ENCODE results near the gene NES. TPM values are rescaled to one million over a fixed set of nuclear protein-coding genes. Genes with fewer than 3 reads are reported as not detected.

NES gene
- total and polyA plus RNA-seq, 2 of the 8 experiments (the other 6 are each of a cell fraction or from before 2014, with no cell fraction given): 13.3 to 135 TPM

DNA sequence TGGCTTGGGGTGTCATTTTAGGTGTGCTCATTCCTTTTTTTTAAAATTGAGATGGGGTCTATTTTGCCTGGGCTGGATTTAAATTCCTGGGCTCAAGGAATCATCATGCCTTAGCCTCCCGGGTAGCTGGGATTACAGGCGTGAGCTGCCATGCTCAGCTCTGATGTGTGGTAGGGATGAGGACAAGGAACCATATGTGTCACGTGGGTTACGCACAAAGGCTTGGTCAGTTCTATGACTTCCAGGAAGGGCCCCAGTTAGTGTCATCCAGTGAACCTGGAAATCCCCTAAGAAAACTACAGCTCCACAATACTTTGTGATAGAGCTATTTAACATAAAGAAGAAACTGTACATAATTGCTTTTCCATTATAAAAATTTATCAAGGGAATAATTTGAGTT, 44.3 kb upstream of the NES start:
- no peak overlapping the region for H4K91ac ChIP-seq (replicated peaks; ENCODE audit: insufficient read length, low read length)
- no peak overlapping the region for H3K4me3 ChIP-seq (ENCODE audit: extremely low read depth in 1 of 4, insufficient read depth in 2 of 4, low read depth in 3 of 4, low read length in 4 of 4)
- no peak for DNase-seq (ENCODE audit: low read depth in 1 of 2, low spot score in 2 of 2)
- H3K23me2 ChIP-seq (ENCODE audit: low read depth, low read length): no peaks in the 10 kb centered on the region; the same call in 1 of the 2 replicates
- no peak overlapping the region for H3K9ac ChIP-seq (replicated peaks in 1 of 4; ENCODE audit: extremely low read depth in 1 of 4, low read depth in 3 of 4, low read length in 3 of 4)
- H3K4me2 ChIP-seq (ENCODE audit: insufficient read depth in 1 of 2, low read depth in 2 of 2, low read length in 2 of 2): no peak overlapping the region
- no peak overlapping the region for H3K27ac ChIP-seq (ENCODE audit: low read depth, low read length)
- H3K4me1 ChIP-seq (replicated peaks in 1 of 4; ENCODE audit: control insufficient read depth in 3 of 4, insufficient read depth in 4 of 4, low read length in 3 of 4): peaks cover 2 to 18% (median 14%) of the 10 kb centered on the region in 4 experiments; a peak in 6 of 7 replicates
- H2BK20ac ChIP-seq (ENCODE audit: low read length): no peak overlapping the region
- peaks cover 17 to 26% of the 10 kb centered on the region in 2 experiments for H4K20me1 ChIP-seq (replicated peaks in 1 of 2; ENCODE audit: control insufficient read depth in 1 of 2, insufficient read depth in 2 of 2, low read length in 2 of 2)
- no peaks in the 10 kb centered on the region for H3K27me3 ChIP-seq (replicated peaks in 1 of 4; ENCODE audit: control insufficient read depth in 3 of 4, extremely low read depth in 1 of 4, insufficient read depth in 3 of 4, low read length in 3 of 4)
- H4K5ac ChIP-seq (ENCODE audit: insufficient read length, low read depth, low read length): no peak overlapping the region
- no peak overlapping the region for H2AK5ac ChIP-seq (ENCODE audit: low read depth, low read length)
- H3K4ac ChIP-seq (replicated peaks; ENCODE audit: insufficient read length, low read depth, low read length): no peak overlapping the region
- H2BK5ac ChIP-seq (ENCODE audit: low read depth, low read length): no peak overlapping the region
- H2BK120ac ChIP-seq (replicated peaks; ENCODE audit: low read depth, low read length): no peak overlapping the region
- POLR2A ChIA-PET (ENCODE audit: partially characterized antibody): interaction anchor here (1.0 to 8.5 kb wide), 7 partner anchors 10 to 162 kb away, joined by 3 to 135 read pairs (median 4); partner anchors contain the start of gene MRPL24
- no peak overlapping the region for H2AFZ ChIP-seq (ENCODE audit: low read length)
- no peak overlapping the region for H2BK15ac ChIP-seq (ENCODE audit: low read length)
- CTCF ChIA-PET (ENCODE audit: partially characterized antibody): interaction anchor here (0.6 to 65.2 kb wide), 11 partner anchors 34 to 1831 kb away, joined by 3 to 4284 read pairs (median 3); partner anchors contain the start of genes CRABP2, NES and NTRK1
- no peak overlapping the region for H4K8ac ChIP-seq (ENCODE audit: extremely low read depth, insufficient read depth, low read length)
- 99% methylated on average over 4 of the region's 4 CpGs; no CpG with 5 or more reads in 1 of the 2 experiments for WGBS, 2 experiments (ENCODE audit: extremely low coverage in 1 of 2, insufficient coverage in 1 of 2, insufficient read length in 1 of 2, insufficient replicate concordance in 2 of 2, low coverage in 1 of 2, low lambda C conversion rate in 2 of 2, missing lambda C conversion rate in 1 of 2)
- no peak overlapping the region for H3K18ac ChIP-seq (ENCODE audit: extremely low read depth, low read length)
- H3K79me2 ChIP-seq (ENCODE audit: control insufficient read depth in 1 of 2, insufficient read depth in 2 of 2, low read length in 2 of 2): peaks cover 7 to 42% of the 10 kb centered on the region in 2 experiments
- no peak overlapping the region for H2BK12ac ChIP-seq (ENCODE audit: low read depth, low read length)
- H3K9me3 ChIP-seq (ENCODE audit: insufficient read depth in 2 of 2, low read depth in 1 of 2, low read length in 1 of 2): no peaks in the 10 kb centered on the region
- no peak overlapping the region for H3K14ac ChIP-seq (ENCODE audit: insufficient read length)
- FAIRE-seq: no peak
- H3K23ac ChIP-seq (ENCODE audit: insufficient read length): no peak overlapping the region
- no peak overlapping the region for H3K56ac ChIP-seq (replicated peaks; ENCODE audit: insufficient read length, low read depth, low read length)
- H3K36me3 ChIP-seq (ENCODE audit: control insufficient read depth in 2 of 4, insufficient read depth in 4 of 4, low read length in 3 of 4): peaks cover 16 to 31% (median 30%) of the 10 kb centered on the region in 4 experiments
- H3K79me1 ChIP-seq (ENCODE audit: low read depth, low read length): peaks cover 2% of the 10 kb centered on the region; the same call in 1 of the 2 replicates
- TF ChIP-seq, protein P1, sequence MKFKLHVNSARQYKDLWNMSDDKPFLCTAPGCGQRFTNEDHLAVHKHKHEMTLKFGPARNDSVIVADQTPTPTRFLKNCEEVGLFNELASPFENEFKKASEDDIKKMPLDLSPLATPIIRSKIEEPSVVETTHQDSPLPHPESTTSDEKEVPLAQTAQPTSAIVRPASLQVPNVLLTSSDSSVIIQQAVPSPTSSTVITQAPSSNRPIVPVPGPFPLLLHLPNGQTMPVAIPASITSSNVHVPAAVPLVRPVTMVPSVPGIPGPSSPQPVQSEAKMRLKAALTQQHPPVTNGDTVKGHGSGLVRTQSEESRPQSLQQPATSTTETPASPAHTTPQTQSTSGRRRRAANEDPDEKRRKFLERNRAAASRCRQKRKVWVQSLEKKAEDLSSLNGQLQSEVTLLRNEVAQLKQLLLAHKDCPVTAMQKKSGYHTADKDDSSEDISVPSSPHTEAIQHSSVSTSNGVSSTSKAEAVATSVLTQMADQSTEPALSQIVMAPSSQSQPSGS (IDR thresholded peaks at IDR 0.05; ENCODE audit: low read length): no peak
- TF ChIP-seq JUND (IDR thresholded peaks at IDR 0.05; ENCODE audit: low read length) (no peak), RXRA (IDR thresholded peaks at IDR 0.05; ENCODE audit: insufficient read depth, low read depth, low read length) (no peak), FOSL1 (IDR thresholded peaks at IDR 0.05; ENCODE audit: insufficient read depth, low read depth, low read length) (no peak), KDM5A (IDR thresholded peaks at IDR 0.05; ENCODE audit: low read length) (no peak), SIRT6 (IDR thresholded peaks at IDR 0.05; ENCODE audit: low read length) (no peak), TAF7 (optimal IDR thresholded peaks at IDR 0.05; ENCODE audit: borderline replicate concordance, low read depth, low read length) (no peak), RAD21 (IDR thresholded peaks at IDR 0.05 in 1 of 2, conservative IDR thresholded peaks at IDR 0.05 in 1 of 2; ENCODE audit: low read depth in 2 of 2, low read length in 2 of 2) (no peak), SAP30 (IDR thresholded peaks at IDR 0.05; ENCODE audit: insufficient read depth, insufficient replicate concordance, low read length) (no peak), ASH2L (IDR thresholded peaks at IDR 0.05; ENCODE audit: low read length) (no peak), POLR2AphosphoS5 (IDR thresholded peaks at IDR 0.05; ENCODE audit: low read depth, low read length) (no peak)
